ENCODE results near the gene PARP16. TPM values are rescaled to one million over a fixed set of nuclear protein-coding genes. Genes with fewer than 3 reads are reported as not detected.

Gene PARP16
- total and polyA plus RNA-seq, 9 of the 15 experiments (the other 6 are each of a cell fraction or from before 2014, with no cell fraction given): 3.0 to 9.9 (median 5.8) TPM

GRCh38 chr15:65263313-65263712 is 23.4 kb downstream of the PARP16 start:
- ATAC-seq (no peak), DNase-seq (ENCODE audit: extremely low read depth in 1 of 4, low spot score in 3 of 4) (no peak), FAIRE-seq (no peak)
- WGBS (ENCODE audit: insufficient coverage, low coverage, missing lambda C conversion rate): 76% methylated on average over 4 of the region's 4 CpGs
- Histone ChIP-seq H2AFZ (ENCODE audit: low read depth, low read length) (no peak overlapping the region), H3K4me1 (replicated peaks in 1 of 2; ENCODE audit: control insufficient read depth in 2 of 2, insufficient read depth in 2 of 2, low read length in 2 of 2) (no peaks in the 10 kb centered on the region; a peak in 2 of 5 replicates), H3K9me3 (replicated peaks; ENCODE audit: control insufficient read depth, insufficient read depth, low read depth, low read length) (no peaks in the 10 kb centered on the region), H3K4me3 (no peak overlapping the region), H3K4me2 (ENCODE audit: insufficient read depth, low read length) (no peak overlapping the region), H3K27me3 (ENCODE audit: control insufficient read depth in 2 of 2, insufficient read depth in 2 of 2, low read length in 2 of 2) (no peaks in the 10 kb centered on the region), H3K9me1 (ENCODE audit: control insufficient read depth, insufficient read depth, low read length) (no peaks in the 10 kb centered on the region), H3K9ac (ENCODE audit: insufficient read depth in 1 of 2, low read depth in 2 of 2, low read length in 2 of 2) (no peak overlapping the region), H3K79me2 (ENCODE audit: control insufficient read depth, insufficient read depth, low read length) (no peaks in the 10 kb centered on the region), H3K36me3 (ENCODE audit: control insufficient read depth, insufficient read depth, low read length) (peaks cover 17% of the 10 kb centered on the region; the same call in 2 of the 3 replicates), H3K27ac (ENCODE audit: extremely low read depth, low read depth, low read length) (no peak overlapping the region), H4K20me1 (replicated peaks; ENCODE audit: control insufficient read depth, insufficient read depth, low read length) (no peaks in the 10 kb centered on the region)
- intact Hi-C loops (cut with micrococcal nuclease) (no loop called here), in situ Hi-C loops (cut with MboI) (no loop called here)
- CTCF ChIA-PET (ENCODE audit: low intra/inter-chr PET ratio): no interaction called here
- no TSS peak for BruUV-seq (replicated peaks)
- POLR2A ChIA-PET: interaction anchor here (0.8 to 2.1 kb wide), 2 partner anchors 11 kb away, joined by 4 read pairs; no protein-coding TSS in a partner anchor
- TF ChIP-seq AFF1 (IDR thresholded peaks at IDR 0.05; ENCODE audit: low read depth in 1 of 2, partially characterized antibody in 2 of 2) (no peak), SAFB2 (IDR thresholded peaks at IDR 0.05; ENCODE audit: borderline replicate concordance, low read depth, low read length, severe bottlenecking) (no peak), FOSL1 (tag; conservative IDR thresholded peaks at IDR 0.05) (no peak), VEZF1 (CRISPR knock-in tag; IDR thresholded peaks at IDR 0.05) (no peak), NFIC (IDR thresholded peaks at IDR 0.05) (no peak), ZNF224 (CRISPR knock-in tag; IDR thresholded peaks at IDR 0.05) (no peak), ZNF785 (CRISPR knock-in tag; IDR thresholded peaks at IDR 0.05) (no peak), ZNF764 (CRISPR knock-in tag; IDR thresholded peaks at IDR 0.05; ENCODE audit: low read depth) (no peak)

All from K562 (cell line).